NCI-H146 (cell line): ENCODE measurements around the gene RAP1A.
"Not testable (repeated sequence)": the region's sequence is repeated elsewhere in the genome, so short reads cannot be mapped to it uniquely, and the experiment has no call there.

Experiments used
- DNase-seq: peaks from one replicate; lab custom pipeline; 2025; lab: John Stamatoyannopoulos, UW

The RAP1A gene

GRCh38 chr1:111666828-111667227 lies 47.2 kb downstream of the RAP1A start:
- no peak for DNase-seq

GRCh38 chr1:111669268-111669667 lies 49.7 kb downstream of the RAP1A start:
- DNase-seq: no peak

DNA sequence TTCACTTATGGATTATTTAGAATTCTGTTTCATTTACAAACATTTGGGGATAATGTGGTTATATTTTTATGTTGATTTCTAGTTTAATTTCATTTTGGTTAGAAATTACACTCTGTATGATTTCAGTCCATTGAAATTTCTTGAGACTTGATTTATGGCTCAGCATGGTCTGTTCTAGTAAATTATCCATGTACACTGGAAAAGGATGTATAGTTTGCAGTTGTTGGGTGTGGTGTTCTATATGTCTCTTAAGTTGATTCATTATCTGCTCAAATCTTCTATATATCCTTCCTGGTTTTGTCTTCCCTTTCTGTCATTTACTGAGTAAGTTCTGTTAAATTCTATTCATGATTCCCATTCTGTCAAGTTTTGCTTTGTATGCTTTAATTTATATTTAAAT lies 52.3 kb downstream of the RAP1A start:
- no peak for DNase-seq

- no peak for DNase-seq
Observed at GRCh38 chr1:111672331-111672730, 52.7 kb downstream of the RAP1A start.

- DNase-seq: no peak
Observed at GRCh38 chr1:111677604-111678003, 58.0 kb downstream of the RAP1A start.

DNA sequence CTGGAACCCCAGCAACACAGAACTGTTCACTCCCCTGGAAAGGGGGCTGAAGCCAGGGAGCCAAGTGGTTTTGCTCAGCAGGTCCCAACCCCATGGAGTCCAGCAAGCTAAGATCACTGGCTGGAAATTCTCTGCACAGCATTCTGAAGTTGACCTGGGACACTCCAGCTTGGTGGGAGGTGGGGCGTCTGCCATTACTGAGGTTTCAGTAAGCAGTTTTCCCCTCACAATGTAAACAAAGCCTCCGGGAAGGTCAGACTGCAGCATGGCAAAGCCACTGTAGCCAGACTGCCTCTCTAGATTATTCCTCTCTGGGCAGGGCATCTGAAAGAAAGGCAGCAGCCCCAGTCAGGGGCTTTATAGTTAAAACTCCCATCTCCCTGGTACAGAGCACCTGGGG lies 60.0 kb downstream of the RAP1A start:
- no peak for DNase-seq

GRCh38 chr1:111680212-111680800 lies 60.7 kb downstream of the RAP1A start:
- DNase-seq: not testable (repeated sequence)

DNA sequence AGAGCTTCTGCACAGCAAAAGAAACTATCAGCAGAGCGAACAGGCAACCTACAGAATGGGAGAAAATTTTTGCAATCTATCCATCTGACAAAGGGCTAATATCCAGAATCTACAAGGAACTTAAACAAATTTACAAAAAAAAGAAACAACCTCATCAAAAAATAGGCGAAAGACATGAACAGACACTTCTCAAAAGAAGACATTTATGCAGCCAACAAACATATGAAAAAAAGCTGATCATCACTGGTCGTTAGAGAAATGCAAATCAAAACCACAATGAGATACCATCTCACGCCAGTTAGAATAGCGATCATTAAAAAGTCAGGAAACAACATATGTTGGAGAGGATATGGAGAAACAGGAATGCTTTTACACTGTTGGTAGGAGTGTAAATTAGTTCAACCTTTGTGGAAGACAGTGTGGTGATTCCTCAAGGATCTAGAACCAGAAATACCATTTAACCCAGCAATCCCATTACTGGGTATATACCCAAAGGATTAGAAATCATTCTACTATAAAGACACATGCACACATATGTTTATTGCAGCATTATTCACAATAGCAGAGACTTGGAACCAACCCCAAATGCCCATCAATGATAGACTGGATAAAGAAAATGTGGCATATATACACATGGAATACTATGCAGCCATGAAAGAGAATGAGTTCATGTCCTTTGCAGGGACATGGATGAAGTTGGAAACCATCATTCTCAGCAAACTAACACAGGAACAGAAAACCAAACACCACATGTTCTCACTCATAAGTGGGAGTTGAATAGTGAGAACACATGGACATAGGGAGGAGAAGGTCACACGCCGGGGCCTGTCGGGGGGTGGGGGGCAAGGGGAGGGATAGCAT lies 65.9 kb downstream of the RAP1A start:
- not testable (repeated sequence) for DNase-seq

DNA sequence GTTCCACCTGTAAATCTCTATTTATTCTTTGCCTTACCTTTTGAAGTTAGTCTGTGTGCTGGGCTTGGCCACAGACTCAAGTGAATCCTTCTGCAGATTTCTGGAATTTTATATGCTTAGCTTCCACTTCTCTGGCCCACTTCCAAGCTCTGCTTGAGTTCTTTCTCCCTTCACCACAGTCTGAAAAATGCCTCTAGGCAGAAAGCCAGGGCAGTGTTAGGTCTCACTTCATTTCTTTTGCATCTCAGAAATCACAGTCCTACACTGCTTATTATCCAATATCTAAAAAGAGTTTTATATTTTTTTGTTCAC lies 70.7 kb downstream of the RAP1A start:
- no peak for DNase-seq

GRCh38 chr1:111691886-111692285 lies 72.3 kb downstream of the RAP1A start:
- DNase-seq: no peak

DNA sequence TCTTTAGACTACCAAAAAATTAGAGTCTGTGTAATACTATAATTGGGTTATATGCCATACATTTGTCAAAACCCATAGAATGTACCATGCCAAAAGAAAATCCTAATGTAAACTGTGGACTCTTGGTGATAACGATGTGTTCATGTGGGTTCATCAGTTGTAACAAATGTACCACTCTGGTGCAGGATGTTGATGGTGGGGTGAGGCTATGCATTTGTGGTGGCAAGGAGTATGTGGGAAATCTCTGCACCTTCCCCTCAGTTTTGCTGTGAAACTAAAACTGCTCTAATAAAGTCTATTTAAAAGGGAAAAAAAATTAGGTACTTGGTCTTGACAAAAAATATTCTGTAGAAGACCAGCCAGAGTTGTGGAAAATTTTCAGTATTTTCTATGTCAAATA lies 76.2 kb downstream of the RAP1A start:
- no peak for DNase-seq

- no peak for DNase-seq
Observed at GRCh38 chr1:111696330-111696729, 76.7 kb downstream of the RAP1A start.

DNA sequence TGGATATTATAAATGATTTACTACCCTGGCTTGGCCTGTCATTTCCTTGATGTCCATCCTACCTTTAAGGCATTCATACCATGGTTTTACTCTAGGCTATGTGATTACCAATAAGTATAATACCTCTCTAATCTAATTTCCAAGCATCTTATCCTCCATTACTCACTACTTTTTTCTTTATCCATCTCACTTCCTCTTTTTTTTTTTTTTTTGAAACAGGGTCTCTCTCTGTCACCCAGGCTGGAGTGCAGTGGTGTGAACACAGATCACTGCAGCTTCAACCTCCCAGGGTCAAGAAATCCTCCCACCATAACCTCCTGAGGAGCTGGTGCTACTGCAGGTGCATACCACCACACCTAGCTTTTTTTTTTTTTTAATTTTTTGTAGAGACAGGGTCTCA lies 79.7 kb downstream of the RAP1A start:
- no peak for DNase-seq

- no peak for DNase-seq
Observed at GRCh38 chr1:111702504-111703050, 83.0 kb downstream of the RAP1A start.

DNA sequence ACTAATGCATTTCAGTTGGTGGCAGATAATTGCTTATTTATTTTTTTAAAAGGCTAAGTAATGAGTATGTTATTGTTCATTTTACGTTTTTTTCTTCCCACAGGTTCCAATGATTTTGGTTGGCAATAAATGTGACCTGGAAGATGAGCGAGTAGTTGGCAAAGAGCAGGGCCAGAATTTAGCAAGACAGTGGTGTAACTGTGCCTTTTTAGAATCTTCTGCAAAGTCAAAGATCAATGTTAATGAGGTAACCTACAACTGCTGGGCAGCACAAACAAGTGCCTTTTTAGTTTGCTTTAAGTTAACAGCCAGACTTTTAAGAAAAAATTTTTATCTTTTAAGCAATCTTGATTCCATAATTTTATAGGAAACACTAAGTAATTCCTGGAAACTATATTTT lies 84.7 kb downstream of the RAP1A start:
- no peak for DNase-seq

GRCh38 chr1:111704776-111705175 lies 85.2 kb downstream of the RAP1A start:
- DNase-seq: no peak

- no peak for DNase-seq
Observed at GRCh38 chr1:111705841-111706240, 86.3 kb downstream of the RAP1A start.

GRCh38 chr1:111706921-111707320 lies 87.3 kb downstream of the RAP1A start:
- DNase-seq: no peak

DNA sequence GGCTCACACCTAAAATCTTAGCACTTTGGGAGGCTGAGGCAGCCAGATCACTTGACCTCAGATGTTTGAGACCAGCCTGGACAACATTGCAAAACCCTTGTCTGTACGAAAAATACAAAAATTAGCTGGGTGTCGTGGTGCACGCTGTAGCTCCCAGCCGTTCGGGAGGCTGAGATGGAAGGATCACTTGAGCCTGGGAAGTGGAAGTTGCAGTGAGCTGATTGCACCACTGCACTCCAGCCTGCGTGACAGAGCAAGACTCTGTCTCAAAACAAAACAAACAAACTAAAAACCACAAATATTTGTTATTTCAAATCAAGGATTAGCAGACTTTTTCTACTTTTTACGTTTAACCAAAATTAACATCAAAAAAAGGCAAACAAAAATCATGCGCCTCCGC lies 88.3 kb downstream of the RAP1A start:
- DNase-seq: no peak

DNA sequence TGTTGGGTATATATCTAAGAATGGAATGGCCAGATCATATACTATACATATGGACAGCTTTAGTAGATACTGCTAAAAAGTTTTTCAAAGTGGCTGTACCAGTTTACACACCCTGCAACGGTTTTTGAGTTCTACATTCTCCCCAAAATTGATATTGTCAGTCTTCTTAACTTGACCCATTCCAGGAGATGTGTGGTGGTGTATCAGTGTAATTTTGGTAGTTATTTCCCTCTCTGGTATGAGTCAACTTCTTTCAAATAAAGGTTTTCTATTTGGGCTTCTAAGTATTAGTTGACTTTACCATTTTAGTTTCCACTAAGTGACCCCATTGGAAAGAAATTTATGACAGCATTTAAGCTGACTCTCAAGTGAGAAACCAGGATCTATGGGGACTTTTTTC lies 90.4 kb downstream of the RAP1A start:
- no peak for DNase-seq

- no peak for DNase-seq
Observed at GRCh38 chr1:111716333-111716732, 96.7 kb downstream of the RAP1A start.

DNA sequence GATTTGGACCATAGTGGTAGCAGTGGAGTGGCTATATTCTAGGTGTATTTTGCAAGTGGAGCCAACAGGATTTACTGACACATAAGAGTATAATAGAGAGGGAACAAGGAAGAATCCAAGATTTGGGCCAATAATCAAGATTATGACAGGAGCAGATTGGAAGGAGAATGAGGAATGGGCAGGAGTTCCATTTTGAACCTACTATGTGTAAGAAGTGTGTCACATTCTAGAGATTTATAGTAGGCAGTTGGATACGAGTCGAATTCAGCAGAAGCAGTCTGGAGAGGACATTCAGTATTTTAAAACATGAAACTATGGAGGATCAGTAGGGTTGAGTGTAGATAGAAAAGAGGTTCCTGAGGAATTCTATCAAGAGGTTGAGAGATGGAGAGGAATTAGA lies 97.9 kb downstream of the RAP1A start:
- DNase-seq: no peak

DNA sequence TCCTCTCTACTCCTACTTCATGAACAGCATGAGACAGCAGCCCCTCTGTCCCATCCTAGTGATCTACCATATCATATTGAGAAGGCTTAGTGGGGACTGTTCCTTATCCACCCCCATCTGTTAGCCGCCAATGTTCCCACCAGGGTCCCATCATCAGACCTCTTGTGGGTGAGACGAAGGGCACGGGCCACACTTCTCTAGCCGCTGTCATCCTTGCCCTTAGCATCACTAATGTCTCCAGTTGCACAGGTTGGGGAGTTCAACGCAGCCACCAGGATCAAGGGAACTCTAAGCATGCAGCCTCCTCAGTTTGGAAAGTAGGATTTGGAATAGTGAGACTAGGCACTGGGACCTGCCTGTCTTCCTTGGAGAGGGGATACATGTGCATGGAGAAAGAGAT lies 99.5 kb downstream of the RAP1A start:
- no peak for DNase-seq

- DNase-seq: no peak
Observed at GRCh38 chr1:111719674-111720132, 100.1 kb downstream of the RAP1A start.
